ENCODE data around the gene CPEB1.

GRCh38 chr15:82599862-82600261, 47.3 kb downstream of the CPEB1 start:
- TF ChIP-seq CTCF (conservative IDR thresholded peaks at IDR 0.05; ENCODE audit: low read depth in 2 of 2): no peak
- no peak for TF ChIP-seq POLR2AphosphoS5 (IDR thresholded peaks at IDR 0.05; ENCODE audit: low read depth)
- no peak for TF ChIP-seq NANOG (IDR thresholded peaks at IDR 0.05; ENCODE audit: borderline replicate concordance)
- no peak for TF ChIP-seq EZH2 (IDR thresholded peaks at IDR 0.05; ENCODE audit: low read depth, unreplicated experiment)
